CD4-positive, alpha-beta T cell (primary cell): ENCODE data around the gene ARMH3. TPM values are rescaled to one million over a fixed set of nuclear protein-coding genes. Genes with fewer than 3 reads are reported as not detected.
A peak's percentile ranks its signal among the peaks of the same experiment; 100 is the strongest.

ENCODE experiments used
- ATAC-seq: fragments of 200-7000 bp; cut with Tn5 transposase; one replicate; pipeline ENCODE4 v1.10.0; 2022; ENCODE audit warnings: mild to moderate bottlenecking; ENCODE audit not compliant: poor library complexity
- CTCF ChIA-PET: fragments of 350-600 bp; sonication (Branson Sonifier 250); formaldehyde crosslinking; loops from one replicate; lab custom pipeline; 2021; ENCODE audit warnings: antibody characterized with exemption, inconsistent platforms; lab: Charles Lee
- POLR2A ChIA-PET: fragments of 350-600 bp; sonication (Branson Sonifier 250); formaldehyde crosslinking; loops from one replicate; lab custom pipeline; 2021; ENCODE audit warnings: antibody characterized with exemption, inconsistent platforms; lab: Charles Lee
- DNase-seq, 14 experiments: peaks; one replicate each; pipeline ENCODE4 v3.0.0-alpha.2; 2013 to 2020; ENCODE audit warnings: mixed read lengths in 2 of 14
- H3K27ac ChIP-seq, 2 donors: one replicate each; pipeline versions ENCODE4 v1.5.1 to v1.7.0; 2013; ENCODE audit warnings: low read length in 2 of 2, low read depth in 1 of 2, mild to moderate bottlenecking in 1 of 2
- H3K27me3 ChIP-seq, 2 experiments: 1 replicate in 1 of 2; 2 replicates in 1 of 2; pipeline versions ENCODE4 v1.6.1 to v1.7.0; 2013; ENCODE audit warnings: low read length in 2 of 2, control low read depth in 1 of 2, mild to moderate bottlenecking in 1 of 2, moderate library complexity in 1 of 2; ENCODE audit not compliant: insufficient read depth in 2 of 2, control insufficient read depth in 1 of 2
- H3K36me3 ChIP-seq: one replicate; pipeline ENCODE4 v1.6.1; 2013; ENCODE audit warnings: low read length, control low read depth; ENCODE audit not compliant: insufficient read depth
- H3K4me1 ChIP-seq: one replicate; pipeline ENCODE4 v1.6.1; 2013; ENCODE audit warnings: low read length, control low read depth; ENCODE audit not compliant: insufficient read depth
- H3K4me3 ChIP-seq: one replicate; pipeline ENCODE4 v1.5.1; 2013; ENCODE audit warnings: mild to moderate bottlenecking, low read length, moderate library complexity
- H3K9me3 ChIP-seq, 2 experiments: 1 replicate in 1 of 2; 2 replicates in 1 of 2; pipeline versions ENCODE4 v1.6.1 to v1.7.0; 2013; ENCODE audit warnings: low read length in 2 of 2, mild to moderate bottlenecking in 2 of 2, control low read depth in 1 of 2, moderate library complexity in 1 of 2; ENCODE audit not compliant: control insufficient read depth in 1 of 2, insufficient read depth in 1 of 2
- H3K27ac Mint-ChIP-seq: one replicate; pipeline ENCODE4 v1.8.0; 2020; ENCODE audit warnings: mixed read lengths
- H3K27me3 Mint-ChIP-seq: one replicate; pipeline ENCODE4 v1.8.0; 2021; ENCODE audit warnings: mixed read lengths
- H3K36me3 Mint-ChIP-seq: one replicate; pipeline ENCODE4 v1.8.0; 2021; ENCODE audit warnings: low read depth, mixed read lengths
- H3K4me1 Mint-ChIP-seq: one replicate; pipeline ENCODE4 v1.8.0; 2021; ENCODE audit warnings: low read depth, mixed read lengths
- H3K4me3 Mint-ChIP-seq: one replicate; pipeline ENCODE4 v1.8.0; 2020; ENCODE audit warnings: mild to moderate bottlenecking, mixed read lengths
- H3K9me3 Mint-ChIP-seq: one replicate; pipeline ENCODE4 v1.8.0; 2020; ENCODE audit warnings: mixed read lengths
- intact Hi-C, 2 experiments: fragments of 100-400 bp; cut with DNase I in 1 of 2; cut with micrococcal nuclease in 1 of 2; formaldehyde crosslinking; loops; one replicate each; pipeline versions ENCODE4 v1.15.1 to v1.9.0; 2023 to 2025; cut with DNase I, micrococcal nuclease
- total RNA-seq, 174 experiments: library from RNA in 2 of 174; stranded (reverse) in 2 of 174; gene quantifications; one replicate each; pipeline ENCODE4 v1.2.3 and lab custom pipeline; 2021 to 2026
- TF ChIP-seq, protein P1 (sequence below): fragments of 200-600 bp; IDR thresholded peaks from one replicate; pipeline ENCODE4 v1.8.0; 2022; ENCODE audit warnings: antibody characterized with exemption, mild to moderate bottlenecking

ARMH3 gene
- total RNA-seq, 2 experiments from 2014 or later = 17.7 to 18.9 TPM

DNA sequence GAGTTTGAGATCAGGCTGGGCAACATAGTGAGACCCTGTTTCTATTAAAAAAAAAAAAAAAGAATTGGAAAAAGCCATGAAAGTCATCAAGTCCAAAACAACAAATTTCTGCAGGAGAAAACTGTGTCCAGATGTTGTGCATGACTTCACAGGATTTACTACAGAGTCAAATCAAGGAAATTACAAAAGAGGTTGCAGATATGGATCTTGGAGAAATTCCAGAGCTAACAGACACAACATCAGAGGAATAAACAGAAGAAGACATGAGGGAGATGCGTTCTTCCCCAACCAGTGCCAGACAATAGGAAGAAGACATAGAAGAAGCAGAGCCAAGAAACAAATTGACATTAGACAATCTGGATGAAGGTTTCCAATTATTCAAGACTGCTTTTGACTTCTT lies 188.0 kb downstream of the ARMH3 start:
- TF ChIP-seq, protein P1, sequence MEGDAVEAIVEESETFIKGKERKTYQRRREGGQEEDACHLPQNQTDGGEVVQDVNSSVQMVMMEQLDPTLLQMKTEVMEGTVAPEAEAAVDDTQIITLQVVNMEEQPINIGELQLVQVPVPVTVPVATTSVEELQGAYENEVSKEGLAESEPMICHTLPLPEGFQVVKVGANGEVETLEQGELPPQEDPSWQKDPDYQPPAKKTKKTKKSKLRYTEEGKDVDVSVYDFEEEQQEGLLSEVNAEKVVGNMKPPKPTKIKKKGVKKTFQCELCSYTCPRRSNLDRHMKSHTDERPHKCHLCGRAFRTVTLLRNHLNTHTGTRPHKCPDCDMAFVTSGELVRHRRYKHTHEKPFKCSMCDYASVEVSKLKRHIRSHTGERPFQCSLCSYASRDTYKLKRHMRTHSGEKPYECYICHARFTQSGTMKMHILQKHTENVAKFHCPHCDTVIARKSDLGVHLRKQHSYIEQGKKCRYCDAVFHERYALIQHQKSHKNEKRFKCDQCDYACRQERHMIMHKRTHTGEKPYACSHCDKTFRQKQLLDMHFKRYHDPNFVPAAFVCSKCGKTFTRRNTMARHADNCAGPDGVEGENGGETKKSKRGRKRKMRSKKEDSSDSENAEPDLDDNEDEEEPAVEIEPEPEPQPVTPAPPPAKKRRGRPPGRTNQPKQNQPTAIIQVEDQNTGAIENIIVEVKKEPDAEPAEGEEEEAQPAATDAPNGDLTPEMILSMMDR = no peak
- Mint-ChIP-seq H3K27me3 (no peaks in the 10 kb centered on the region), H3K9me3 (peaks cover 3% of the 10 kb centered on the region), H3K27ac (no peak overlapping the region), H3K4me3 (no peak overlapping the region), H3K4me1 (no peaks in the 10 kb centered on the region), H3K36me3 (peaks cover 43% of the 10 kb centered on the region)
- H3K4me1 ChIP-seq = no peaks in the 10 kb centered on the region
- H3K4me3 ChIP-seq = no peak overlapping the region
- intact Hi-C loops = no loop called here
- ChIA-PET POLR2A (no interaction called here), CTCF (no interaction called here)
- ATAC-seq (no peak), DNase-seq (no peak)
- H3K27ac ChIP-seq = no peak overlapping the region
- H3K27me3 ChIP-seq = no peaks in the 10 kb centered on the region
- H3K36me3 ChIP-seq = peaks cover 4% of the 10 kb centered on the region
- peaks cover 0 to 4% of the 10 kb centered on the region in 2 experiments for H3K9me3 ChIP-seq

- no peak overlapping the region for H3K27ac ChIP-seq
- H3K27me3 Mint-ChIP-seq = no peaks in the 10 kb centered on the region
- H3K4me1 Mint-ChIP-seq = peaks cover 4% of the 10 kb centered on the region
- H3K9me3 ChIP-seq = peaks cover 0 to 4% of the 10 kb centered on the region in 2 experiments
- H3K27ac Mint-ChIP-seq = no peak overlapping the region
- H3K4me1 ChIP-seq = peaks cover 3% of the 10 kb centered on the region
- ChIA-PET CTCF (no interaction called here), POLR2A (no interaction called here)
- no peak overlapping the region for H3K4me3 ChIP-seq
- H3K36me3 ChIP-seq = no peaks in the 10 kb centered on the region
- H3K4me3 Mint-ChIP-seq = no peak overlapping the region
- intact Hi-C loops = no loop called here
- TF ChIP-seq, protein P1 = no peak
- no peaks in the 10 kb centered on the region for H3K27me3 ChIP-seq
- no peak for ATAC-seq
- DNase-seq = no peak
- peaks cover 5% of the 10 kb centered on the region for H3K9me3 Mint-ChIP-seq
- H3K36me3 Mint-ChIP-seq = peaks cover 66% of the 10 kb centered on the region
Observed at GRCh38 chr10:101859530-101859929, 196.4 kb downstream of the ARMH3 start.

DNA sequence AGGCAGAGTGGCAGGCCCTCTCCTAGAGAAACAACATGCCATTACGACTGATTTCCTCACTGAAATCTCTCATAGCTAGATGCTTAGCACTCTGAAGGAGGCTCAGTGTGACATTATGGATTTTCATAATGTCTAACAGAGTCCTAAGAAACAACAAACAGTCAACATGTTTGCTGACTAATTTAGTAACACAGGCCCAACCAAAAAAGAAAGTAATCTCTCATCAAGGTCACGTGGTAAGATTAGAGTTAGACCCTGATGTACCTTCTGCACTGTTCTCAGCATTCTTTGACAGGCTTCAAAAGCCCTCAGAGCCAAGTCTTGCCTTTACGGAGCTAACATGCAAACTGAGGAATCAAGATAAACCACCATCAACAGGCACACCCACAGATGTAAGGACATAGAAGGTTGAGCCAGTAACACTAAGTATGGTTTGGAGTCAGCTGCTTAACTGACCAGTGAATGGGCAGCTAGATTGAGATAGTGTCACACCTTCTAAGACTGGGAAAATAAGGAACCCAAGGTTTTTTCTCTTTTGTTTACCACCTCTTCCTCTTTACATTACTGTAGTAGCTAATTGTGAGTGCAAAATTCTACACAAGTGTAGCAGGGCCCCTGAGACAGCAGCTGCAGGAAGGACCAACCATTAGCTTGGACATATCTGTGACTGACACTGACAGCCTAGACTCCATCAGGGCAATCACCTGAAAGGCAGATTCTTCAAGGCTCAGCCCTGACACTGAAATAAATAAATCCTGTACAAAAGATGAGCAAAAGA lies 197.1 kb downstream of the ARMH3 start:
- ATAC-seq = no peak
- POLR2A ChIA-PET = no interaction called here

More for the DNA sequence above, 197.1 kb downstream of the ARMH3 start:
- TF ChIP-seq, protein P1 = no peak
- peak in 1 of 14 experiments; percentile 14 for DNase-seq
- Histone ChIP-seq H3K36me3 (no peaks in the 10 kb centered on the region), H3K4me3 (no peak overlapping the region), H3K4me1 (peaks cover 3% of the 10 kb centered on the region), H3K27ac (no peak overlapping the region), H3K9me3 (peaks cover 0 to 4% of the 10 kb centered on the region in 2 experiments), H3K27me3 (no peaks in the 10 kb centered on the region)
- H3K9me3 Mint-ChIP-seq = peaks cover 5% of the 10 kb centered on the region
- H3K4me1 Mint-ChIP-seq = peaks cover 4% of the 10 kb centered on the region
- intact Hi-C loops = no loop called here
- H3K36me3 Mint-ChIP-seq = peaks cover 60% of the 10 kb centered on the region
- no peak overlapping the region for H3K27ac Mint-ChIP-seq
- CTCF ChIA-PET = no interaction called here
- H3K27me3 Mint-ChIP-seq = no peaks in the 10 kb centered on the region
- no peak overlapping the region for H3K4me3 Mint-ChIP-seq
